Hematopoietic multipotent progenitor cell treated with erythropoietin and hydrocortisone succinate and interleukin-3 and kit ligand, for 6 days (in vitro differentiated cells): ENCODE data around the gene SEC63.
"Not testable (repeated sequence)": the region's sequence is repeated elsewhere in the genome, so short reads cannot be mapped to it uniquely, and the experiment has no call there.

Source experiments
- DNase-seq: peaks from one replicate; pipeline ENCODE4 v3.0.0-alpha.2; 2015

The SEC63 gene

DNA sequence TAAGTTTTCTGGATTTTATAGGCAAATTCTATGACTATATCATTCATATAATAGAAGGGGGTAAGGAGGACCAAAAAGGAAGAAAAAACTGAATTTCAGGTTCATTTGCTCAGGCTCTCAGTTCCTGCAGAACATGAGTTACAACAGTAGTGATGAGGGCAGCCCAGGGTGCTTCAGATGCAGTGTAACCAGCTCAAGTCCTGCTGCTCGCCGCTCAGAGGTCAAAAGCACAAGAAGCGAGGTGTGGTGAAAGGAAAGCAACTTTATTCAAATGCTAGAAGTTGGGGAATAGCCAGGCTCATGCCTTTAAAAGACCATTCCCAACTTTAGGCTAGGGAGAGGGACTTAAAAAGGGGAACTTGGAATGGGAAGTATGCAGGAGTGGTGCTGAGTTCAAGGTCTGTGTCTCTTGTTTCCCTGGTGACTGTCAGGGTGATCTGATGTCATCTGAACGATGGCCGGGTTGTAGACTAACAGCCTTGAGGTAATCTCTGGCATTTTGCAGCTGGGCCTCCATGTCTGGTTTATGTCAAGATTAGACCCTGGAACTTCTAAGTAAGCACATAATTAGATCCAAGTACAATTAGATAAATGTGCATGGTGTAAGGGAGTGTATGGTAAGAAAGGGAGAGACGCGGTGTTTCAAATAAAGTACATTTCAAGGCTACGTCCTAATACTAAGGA, 14.5 kb upstream of the SEC63 start:
- DNase-seq, result no peak

DNA sequence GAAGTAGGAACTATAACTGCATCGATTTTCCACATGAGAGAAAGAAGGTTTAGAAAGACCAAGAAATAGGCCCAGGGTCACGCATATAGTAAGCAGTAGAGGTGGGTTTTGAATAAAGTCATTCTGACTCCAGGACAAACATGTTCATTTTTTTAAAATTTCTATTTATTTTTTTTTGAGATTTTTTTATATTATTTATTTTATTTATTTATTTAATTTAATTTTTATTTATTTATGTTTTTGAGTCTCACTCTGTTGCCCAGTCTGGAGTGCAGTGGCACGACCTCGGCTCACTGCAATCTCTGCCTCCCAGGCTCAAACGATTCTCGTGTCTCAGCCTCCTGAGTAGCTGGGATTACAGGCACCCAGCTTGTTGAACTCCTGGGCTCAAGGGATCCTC, 13.2 kb upstream of the SEC63 start:
- DNase-seq, result no peak

DNA sequence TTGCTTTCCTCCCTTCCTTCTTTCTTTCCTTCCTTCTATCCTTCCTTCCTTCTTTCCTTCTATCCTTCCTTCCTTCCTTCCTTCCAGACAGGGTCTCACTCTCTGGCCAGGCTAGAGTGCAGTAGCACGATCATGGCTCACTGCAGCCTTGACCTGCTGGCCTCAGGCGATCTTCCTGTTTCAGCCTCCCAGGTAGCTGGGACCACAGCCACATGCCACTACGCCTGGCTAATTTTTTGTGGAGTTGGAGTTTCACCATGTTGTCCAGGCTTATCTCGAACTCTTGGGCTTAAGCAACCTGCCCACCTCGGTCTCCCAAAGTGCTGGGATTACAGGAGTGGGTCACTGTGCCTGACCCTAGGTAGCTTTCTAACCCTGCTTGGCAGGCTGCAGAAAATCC, 12.2 kb upstream of the SEC63 start:
- DNase-seq, result no peak

DNA sequence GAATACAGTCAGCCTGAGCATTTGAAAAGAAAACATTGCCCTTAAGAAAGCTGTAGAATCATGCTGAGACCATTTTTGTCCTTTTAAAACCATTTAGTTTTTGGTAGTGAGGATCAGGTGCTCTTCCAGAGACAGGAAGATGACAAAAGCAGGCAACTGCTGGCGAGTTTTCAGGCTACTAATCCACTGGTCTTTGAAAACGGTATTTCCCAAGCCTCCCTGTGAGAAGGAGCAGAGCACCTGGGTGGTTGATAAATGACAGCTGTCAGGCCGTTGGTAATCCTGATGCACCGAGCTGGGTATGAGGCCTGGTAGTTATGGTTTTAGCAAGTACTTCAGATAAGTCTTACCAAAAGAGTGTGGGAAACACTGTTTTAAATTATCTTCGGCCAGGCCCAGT, 10.1 kb upstream of the SEC63 start:
- no peak for DNase-seq

DNA sequence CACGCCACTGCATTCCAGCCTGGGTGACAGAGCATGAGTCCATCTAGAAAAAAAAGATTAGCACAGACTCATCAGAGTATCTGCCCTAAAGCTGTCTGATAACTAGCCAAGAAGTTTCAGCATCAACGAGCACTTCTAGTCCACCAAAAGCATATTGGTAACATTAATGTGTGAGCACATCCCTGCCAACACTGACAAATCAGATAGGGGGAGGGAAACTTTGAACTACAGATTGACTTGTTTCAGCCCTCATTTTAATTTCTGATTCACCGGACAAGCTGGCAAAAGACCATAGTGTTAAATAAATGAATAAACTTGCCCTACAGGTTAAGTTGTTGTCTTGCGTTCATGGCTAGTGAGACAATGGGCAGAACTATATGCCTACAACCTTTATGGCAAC, 7.7 kb upstream of the SEC63 start:
- DNase-seq, result no peak

DNA sequence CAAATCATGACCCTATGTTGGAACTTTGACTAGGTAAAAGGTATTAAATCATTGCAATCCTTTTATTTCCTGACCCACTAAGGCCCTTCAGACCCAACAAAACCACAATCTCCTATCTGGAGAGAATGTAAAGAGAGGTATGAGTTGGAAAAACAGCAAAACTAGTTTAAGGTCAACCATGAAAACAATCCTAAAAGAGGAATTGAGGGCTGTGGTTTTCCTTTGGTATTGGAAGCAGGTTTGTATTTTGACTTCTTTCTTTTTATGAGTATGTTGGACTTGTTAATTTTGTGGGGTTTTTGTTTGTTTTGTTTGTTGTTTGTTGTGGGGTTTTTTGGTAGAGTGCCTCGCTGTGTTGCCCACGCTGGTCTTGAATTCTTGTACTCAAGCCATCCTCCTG, 4.7 kb upstream of the SEC63 start:
- no peak for DNase-seq

DNA sequence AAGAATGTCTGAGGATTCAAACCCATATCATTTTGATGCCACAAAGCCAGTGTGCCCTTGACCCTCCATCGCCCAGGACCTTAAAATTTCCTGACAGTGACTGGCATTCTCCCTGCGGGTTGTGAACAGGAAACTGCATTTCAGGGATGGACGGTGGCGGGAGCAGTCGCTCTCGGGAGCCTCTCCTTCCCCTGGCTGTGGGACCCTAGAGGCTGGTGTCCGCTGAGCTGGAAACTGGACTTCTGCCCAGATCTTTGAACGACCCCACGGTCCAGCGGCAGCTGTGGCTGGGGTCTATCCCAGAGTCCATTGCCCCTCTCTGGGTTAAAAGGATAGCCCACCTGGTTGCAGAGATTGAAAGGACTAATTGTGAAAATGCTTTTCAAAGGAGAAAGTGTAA, 1.4 kb upstream of the SEC63 start:
- DNase-seq, result no peak

DNA sequence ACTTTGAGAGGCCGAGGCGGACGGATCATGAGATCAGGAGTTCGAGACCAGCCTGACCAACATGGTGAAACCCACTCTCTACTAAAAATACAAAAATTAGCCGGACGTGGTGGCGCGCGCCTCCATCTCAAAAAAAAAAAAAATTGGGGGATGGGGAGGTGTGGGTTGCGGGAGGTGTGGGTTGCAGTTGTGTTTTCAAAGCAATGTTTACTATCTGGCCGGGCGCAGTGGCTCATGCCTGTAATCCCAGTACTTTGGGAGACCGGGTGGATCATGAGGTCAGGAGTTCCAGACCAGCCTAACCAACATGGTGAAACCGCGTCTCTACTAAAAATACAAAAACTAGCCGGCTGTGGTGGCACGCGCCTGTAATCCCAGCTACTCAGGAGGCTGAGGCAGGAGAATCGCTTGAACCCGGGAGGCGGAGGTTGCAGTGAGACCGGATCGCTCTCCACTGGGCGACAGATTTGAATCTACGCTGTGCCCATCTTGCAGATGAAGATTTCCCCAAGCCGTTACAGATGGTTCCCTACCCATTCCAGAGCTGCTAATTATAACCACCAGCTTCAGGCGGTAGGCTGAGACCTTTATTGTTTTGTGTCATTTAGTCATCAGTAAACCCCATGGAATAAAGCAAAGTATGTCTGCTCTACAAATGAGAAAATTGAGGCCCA, 818 bp upstream of the SEC63 start:
- DNase-seq, result not testable (repeated sequence)

DNA sequence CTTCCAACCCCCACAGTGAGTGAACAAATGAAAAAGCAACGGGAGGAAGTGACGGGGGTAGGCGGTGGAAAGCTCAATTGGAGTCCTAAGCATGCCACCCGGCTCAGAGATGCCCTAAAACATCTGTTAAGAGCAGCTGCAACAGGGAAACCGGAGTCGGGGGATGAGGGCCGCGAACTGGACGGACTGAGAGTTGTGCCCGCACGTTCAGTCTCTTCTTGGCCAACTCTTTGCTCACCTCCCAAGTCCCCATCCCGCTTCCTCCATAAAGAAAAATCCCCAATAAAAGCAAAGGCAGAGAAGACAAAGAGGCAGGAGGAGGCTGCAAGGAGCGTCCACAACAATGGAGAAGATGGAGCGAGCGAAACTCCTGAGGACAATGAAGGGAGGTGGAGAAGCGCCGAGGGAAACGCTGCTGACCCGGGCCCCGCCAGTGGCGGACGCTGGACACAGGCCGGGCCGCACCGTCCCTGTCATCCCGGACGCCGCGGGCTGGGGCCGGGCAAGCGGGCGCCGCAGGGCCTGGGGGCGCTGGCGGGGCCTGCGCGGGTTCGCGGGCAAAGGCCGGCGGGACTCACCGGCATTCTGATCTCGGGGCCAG, 600 bp downstream of the SEC63 start:
- DNase-seq, result peak; percentile 85

DNA sequence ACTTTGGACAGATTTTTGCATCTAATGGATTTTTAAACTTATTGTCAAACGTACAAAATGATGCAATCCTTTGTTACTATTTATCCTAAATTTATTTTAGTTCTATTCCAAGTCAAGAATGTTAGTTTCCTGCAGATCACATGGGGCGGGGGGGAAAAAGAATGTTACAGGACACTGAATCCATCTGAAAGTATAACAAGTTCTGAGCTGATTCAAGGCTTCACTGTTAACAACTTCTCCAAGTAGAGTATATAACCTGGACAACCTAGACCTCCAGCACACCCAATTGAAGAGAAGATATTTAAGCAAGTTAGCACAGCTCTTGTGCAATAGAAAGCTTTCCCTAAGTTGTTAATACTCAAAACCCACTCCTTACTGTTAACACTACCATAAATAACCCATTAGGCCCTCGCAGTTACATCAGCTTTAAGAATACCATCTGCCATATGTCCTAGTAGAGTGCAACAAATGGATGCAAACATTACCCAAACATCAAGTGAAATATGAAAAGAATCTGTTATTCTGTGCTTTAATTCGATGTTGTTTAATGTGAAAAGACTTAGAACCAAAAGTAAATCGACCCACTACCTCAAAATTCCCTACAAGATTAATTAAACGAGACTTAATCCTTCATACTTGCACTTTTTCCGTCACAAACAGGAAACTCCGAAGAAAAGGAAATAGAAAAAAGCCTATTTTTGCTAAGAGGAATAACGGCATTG, 1.3 kb downstream of the SEC63 start:
- DNase-seq, result peak; percentile 57

DNA sequence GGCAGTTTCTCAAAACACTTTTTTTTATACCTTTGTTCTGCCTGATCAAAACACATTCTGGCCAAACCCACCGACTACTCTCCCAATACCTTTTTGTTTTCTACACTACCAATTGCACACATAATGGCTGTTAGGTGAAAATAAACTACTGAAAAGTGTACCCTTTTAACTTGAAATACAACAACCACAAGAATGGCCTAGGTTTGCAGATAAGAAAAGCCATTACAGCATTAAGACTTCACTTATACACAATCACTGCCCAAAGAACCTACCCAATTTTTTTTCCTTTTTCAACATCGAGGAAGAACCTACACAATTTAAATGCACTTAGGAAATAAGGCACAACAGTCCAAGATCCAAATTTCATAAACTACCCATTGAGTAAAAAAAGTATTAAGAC, 1.8 kb downstream of the SEC63 start:
- peak; percentile 51 for DNase-seq

DNA sequence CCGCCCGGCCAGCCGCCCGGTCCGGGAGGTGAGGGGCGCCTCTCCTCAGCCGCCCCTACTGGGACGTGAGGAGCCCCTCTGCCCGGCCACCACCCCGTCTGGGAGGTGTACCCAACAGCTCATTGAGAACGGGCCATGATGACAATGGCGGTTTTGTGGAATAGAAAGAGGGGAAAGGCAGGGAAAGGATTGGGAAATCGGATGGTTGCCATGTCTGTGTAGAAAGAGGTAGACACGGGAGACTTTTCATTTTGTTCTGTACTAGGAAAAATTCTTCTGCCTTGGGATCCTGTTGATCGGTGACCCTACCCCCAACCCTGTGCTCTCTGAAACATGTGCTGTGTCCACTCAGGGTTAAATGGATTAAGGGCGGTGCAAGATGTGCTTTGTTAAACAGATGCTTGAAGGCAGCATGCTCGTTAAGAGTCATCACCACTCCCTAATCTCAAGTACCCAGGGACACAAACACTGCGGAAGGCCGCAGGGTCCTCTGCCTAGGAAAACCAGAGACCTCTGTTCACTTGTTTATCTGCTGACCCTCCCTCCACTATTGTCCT, 4.1 kb downstream of the SEC63 start:
- not testable (repeated sequence) for DNase-seq

DNA sequence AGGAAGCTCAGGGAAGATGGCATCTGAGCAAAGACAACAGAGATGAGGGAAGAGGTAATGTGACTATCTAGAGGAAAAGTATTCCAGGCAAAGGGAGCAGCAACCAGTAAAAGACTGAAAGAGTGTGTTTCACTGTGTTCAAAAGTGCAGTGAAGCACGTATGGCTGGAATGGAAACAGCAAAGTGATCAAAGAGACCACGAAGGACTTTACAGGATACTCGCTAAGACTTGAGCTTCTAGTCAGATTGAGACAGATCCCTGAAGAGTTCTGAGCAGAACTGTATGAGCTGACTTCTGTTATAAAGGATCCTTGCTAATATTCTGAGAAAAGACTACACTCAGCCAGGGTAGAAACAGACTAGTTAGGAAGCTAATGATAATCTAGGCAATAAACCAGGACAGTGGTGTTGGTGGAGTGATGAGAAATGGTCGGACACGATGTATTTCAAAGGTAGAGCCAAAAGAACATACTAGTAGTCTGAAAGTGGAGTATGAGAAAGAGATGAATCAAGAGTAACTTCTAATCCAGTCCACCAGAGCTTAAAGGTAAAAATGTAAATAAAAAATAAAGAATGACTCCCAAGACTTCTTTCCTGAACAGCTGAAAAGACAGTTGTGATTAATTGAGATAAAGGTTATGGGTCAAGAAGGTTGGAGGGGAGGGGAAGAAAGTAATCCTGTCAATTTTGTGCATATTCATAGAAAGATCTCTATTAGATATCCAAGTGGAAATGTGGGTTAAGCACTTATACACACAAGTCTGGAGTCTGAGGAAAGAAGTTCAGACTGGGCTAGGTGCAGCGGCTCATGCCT, 14.2 kb downstream of the SEC63 start:
- DNase-seq, result no peak

DNA sequence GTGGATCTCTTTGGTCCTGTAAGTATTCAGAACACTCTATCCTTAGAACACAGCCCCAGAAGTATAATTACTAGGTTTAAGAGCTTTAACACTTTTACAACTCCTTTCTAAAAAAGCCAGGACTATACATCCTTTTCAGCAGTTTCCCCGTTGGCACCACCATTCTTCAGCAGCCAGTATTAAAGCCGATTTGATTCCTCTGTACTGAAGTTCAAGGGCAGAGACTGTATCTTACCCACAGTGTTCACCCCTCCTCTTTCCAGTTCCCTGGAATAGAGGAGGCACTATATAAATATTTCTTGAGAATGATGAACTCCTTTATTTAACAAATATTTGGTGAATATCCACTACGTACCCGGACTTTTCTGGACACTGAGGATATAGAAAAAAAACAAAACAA, 15.9 kb downstream of the SEC63 start:
- no peak for DNase-seq

DNA sequence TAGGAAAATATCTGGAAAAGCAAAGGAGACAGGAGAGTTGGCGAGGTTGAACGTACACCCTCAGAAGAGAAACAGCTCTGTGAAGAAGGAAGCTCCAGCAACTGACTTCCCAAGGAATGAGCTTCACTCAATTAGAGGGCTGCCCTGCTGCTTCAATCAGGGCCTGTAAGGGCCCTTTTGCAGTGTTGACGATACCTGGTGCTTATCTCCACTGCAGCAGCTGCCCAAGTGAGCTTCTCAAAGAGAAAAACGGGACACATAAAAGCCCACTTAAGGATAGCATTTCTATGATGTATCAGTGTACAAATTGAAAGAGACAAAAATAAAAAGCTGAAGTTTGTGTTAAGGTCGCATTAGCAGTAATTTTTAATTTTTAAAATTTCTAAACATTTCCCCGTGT, 16.4 kb downstream of the SEC63 start:
- DNase-seq, result peak; percentile 58

DNA sequence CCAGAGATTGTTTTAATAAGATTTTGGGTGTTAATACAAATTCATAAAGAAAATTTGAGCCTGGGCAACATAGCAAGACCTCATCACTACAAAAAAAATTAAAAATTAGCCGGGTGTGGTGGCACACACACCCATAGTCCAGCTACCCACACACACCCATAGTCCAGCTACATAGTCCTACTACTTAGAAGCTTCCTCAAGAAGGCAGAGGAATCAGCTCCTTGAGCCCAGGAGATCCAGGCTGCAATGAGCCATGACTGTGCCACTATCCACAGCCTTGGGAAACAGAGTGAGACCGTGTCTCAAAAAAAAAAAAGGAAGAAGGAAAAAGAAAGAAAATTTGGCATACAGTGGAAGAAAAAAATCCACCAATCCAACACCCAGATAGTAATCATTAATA, 16.8 kb downstream of the SEC63 start:
- no peak for DNase-seq

DNA sequence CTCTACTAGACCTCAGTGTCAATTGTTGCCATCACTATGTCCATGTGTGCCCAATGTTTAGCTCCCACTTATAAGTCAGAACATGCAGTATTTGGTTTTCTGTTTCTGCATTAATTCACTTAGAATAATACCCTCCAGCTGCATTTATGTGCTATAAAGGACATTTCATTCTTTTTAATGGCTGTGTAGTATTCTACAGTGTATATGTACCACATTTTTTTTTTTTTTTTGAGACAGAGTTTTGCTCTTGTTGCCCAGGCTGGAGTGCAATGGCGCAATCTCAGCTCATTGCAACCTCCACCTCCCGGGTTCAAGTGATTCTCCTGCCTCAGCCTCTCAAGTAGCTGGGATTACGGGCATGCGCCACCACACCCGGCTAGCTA, 21.1 kb downstream of the SEC63 start:
- not testable (repeated sequence) for DNase-seq

DNA sequence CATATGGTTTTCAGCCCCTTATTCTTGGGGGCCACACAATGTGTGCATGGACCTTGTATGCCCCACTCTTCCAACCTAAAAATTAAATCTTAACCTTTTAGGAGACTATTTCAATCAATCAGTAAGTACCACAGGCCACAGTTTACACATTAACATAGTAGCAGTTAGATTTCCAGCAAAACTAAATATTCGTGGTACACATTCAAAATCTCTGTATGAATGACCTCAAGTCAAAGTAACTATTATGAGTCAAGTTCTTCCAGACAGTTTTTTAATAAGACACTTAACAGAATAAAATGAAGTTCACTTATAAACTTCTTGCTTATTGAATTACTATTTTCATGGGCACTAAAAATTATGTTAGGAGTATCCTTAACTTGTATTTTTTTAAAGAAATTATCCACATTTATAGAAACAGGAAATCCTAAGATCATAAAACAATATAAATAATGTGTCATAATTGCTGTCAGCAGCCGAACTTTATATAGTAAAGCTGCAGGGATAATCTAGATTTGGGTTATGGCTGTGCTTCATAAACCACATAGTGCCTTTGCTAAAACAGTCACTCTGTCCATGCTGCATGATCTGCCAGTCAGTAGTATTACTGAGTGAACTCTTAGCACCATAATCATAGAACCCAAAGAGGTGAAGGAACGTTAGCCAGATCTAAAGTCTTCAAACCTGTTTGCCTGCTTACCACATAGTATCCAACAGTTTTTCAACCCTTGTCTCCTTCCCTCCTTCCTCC, 21.7 kb downstream of the SEC63 start:
- DNase-seq, result no peak

DNA sequence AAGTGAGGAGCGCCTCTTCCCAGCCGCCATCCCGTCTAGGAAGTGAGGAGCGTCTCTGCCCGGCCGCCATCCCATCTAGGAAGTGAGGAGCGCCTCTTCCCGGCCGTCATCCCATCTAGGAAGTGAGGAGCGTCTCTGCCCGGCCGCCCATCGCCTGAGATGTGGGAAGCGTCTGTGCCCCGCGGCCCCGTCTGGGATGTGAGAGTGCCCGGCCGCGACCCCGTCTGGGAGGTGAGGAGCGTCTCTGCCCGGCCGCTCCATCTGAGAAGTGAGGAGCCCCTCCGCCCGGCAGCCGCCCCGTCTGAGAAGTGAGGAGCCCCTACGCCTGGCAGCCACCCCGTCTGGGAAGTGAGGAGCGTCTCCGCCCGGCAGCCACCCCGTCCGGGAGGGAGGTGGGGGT, 23.8 kb downstream of the SEC63 start:
- not testable (repeated sequence) for DNase-seq

DNA sequence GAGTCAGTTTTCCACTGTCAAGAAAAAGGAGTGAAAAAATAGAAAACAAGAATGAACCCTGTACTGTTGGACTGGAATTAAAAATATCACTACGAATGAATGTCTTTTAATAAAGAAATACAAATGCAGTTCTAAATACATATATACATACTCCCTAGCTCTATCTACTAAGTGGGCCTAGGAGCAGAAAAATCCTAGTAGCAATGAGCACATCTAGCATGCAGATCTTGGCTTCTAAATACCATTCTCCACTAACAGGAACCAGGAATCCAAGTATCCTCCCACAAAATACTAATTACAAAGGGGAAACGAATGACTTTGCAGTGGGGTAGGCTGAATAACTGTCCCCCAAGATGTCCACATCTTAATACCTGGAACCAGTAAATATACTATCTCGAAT, 25.4 kb downstream of the SEC63 start:
- DNase-seq, result no peak

DNA sequence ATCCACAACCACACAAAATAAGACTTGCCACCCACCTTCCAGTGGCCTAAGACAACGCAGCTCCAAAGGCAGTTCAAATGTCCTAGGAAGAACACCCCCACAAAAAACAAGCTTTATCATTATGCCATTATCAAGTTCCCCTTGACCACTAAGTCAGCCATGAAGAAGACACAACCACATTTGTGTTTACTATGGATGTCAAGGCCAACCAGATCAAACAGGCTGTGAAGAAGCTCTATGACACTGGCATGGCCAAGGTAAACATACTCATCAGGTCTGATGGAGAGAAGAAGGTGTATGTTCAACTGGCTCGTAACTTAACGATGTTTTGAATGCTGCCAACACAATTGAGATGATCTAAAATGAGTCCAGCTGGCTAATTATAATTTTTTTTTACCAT, 26.1 kb downstream of the SEC63 start:
- DNase-seq, result no peak

DNA sequence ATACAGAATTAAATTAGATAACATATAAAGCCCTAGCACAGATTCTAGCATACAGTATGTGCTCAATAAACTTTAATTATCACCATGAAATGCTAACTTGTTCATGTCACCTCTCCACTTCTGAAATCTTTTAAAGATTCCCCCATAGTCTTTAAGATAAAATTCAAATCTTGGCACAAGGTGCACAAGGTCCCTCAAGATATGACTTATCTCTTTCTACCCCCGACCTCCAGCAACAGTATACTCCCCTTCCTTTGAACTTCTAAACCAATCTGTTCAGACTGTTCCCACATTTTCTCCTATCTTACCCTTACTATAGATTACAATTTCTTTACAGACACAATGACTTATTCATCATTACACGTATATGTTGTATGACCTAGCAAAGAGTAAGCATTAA, 29.0 kb downstream of the SEC63 start:
- peak; percentile 37 for DNase-seq
